Neuronal stem cell (in vitro differentiated cells): ENCODE results near the gene CBFA2T2.
"Not testable (repeated sequence)": the region's sequence is repeated elsewhere in the genome, so short reads cannot be mapped to it uniquely, and the experiment has no call there.

ENCODE experiments used
- DNase-seq: peaks from one replicate; pipeline ENCODE4 v3.0.0-alpha.2; 2013; ENCODE audit warnings: low spot score
- H2AFZ ChIP-seq: one replicate; pipeline ENCODE4 v1.6.1; 2013; ENCODE audit warnings: mild to moderate bottlenecking, low read length, inconsistent platforms
- H2AK5ac ChIP-seq: 2 replicates; pipeline ENCODE4 v1.6.1; 2013; ENCODE audit warnings: low read depth, mild to moderate bottlenecking, inconsistent platforms, low read length, moderate library complexity, mixed read lengths
- H2BK120ac ChIP-seq: 2 replicates; pipeline ENCODE4 v1.6.1; 2013; ENCODE audit warnings: low read depth, mild to moderate bottlenecking, inconsistent platforms, low read length, moderate library complexity, mixed read lengths
- H2BK12ac ChIP-seq: one replicate; pipeline ENCODE4 v1.6.1; 2013; ENCODE audit warnings: low read length, inconsistent platforms
- H2BK15ac ChIP-seq: 2 replicates; pipeline ENCODE4 v1.6.1; 2013; ENCODE audit warnings: mild to moderate bottlenecking, low read length, inconsistent platforms, mixed read lengths
- H2BK5ac ChIP-seq: one replicate; pipeline ENCODE4 v1.6.1; 2013; ENCODE audit warnings: inconsistent platforms, mild to moderate bottlenecking, low read length, moderate library complexity
- H3K14ac ChIP-seq: one replicate; pipeline ENCODE4 v1.6.1; 2013; ENCODE audit warnings: low read length, inconsistent platforms
- H3K18ac ChIP-seq: 2 replicates; pipeline ENCODE4 v1.6.1; 2013; ENCODE audit warnings: low read length, inconsistent platforms
- H3K23ac ChIP-seq: 2 replicates; pipeline ENCODE4 v1.6.1; 2013; ENCODE audit warnings: low read depth, mild to moderate bottlenecking, mixed read lengths, low read length, inconsistent platforms; ENCODE audit not compliant: poor library complexity
- H3K27ac ChIP-seq: replicated peaks from 3 replicates; pipeline ENCODE4 v1.5.1; 2013; ENCODE audit warnings: low read length, inconsistent platforms
- H3K27me3 ChIP-seq, 3 experiments: 2 replicates each; pipeline ENCODE4 v1.6.1; 2013; ENCODE audit warnings: low read length in 3 of 3, mild to moderate bottlenecking in 2 of 3, inconsistent platforms in 1 of 3, low read depth in 1 of 3, mixed read lengths in 1 of 3, moderate library complexity in 1 of 3; ENCODE audit not compliant: control insufficient read depth in 3 of 3, insufficient read depth in 3 of 3
- H3K36me3 ChIP-seq, 2 donors: replicated peaks in 1 of 2; 2 replicates each; pipeline ENCODE4 v1.6.1; 2013; ENCODE audit warnings: low read length in 2 of 2; ENCODE audit not compliant: control insufficient read depth in 2 of 2, insufficient read depth in 2 of 2
- H3K4ac ChIP-seq: 2 replicates; pipeline ENCODE4 v1.6.1; 2013; ENCODE audit warnings: inconsistent platforms, mild to moderate bottlenecking, low read length, moderate library complexity
- H3K4me1 ChIP-seq, 2 donors: 1 replicate in 1 of 2; 2 replicates in 1 of 2; pipeline ENCODE4 v1.6.1; 2013; ENCODE audit warnings: low read length in 2 of 2, low read depth in 1 of 2; ENCODE audit not compliant: control insufficient read depth in 2 of 2, insufficient read depth in 1 of 2
- H3K4me2 ChIP-seq: one replicate; pipeline ENCODE4 v1.6.1; 2013; ENCODE audit warnings: mild to moderate bottlenecking, low read length, inconsistent platforms; ENCODE audit not compliant: insufficient read depth, poor library complexity, severe bottlenecking
- H3K4me3 ChIP-seq, 2 donors: 2 replicates each; pipeline ENCODE4 v1.5.1; 2013; ENCODE audit warnings: low read length in 2 of 2, mild to moderate bottlenecking in 2 of 2, inconsistent platforms in 1 of 2, moderate library complexity in 1 of 2
- H3K79me1 ChIP-seq: one replicate; pipeline ENCODE4 v1.6.1; 2013; ENCODE audit warnings: low read depth, mild to moderate bottlenecking, inconsistent platforms, low read length, moderate library complexity
- H3K9ac ChIP-seq: one replicate; pipeline ENCODE4 v1.6.1; 2013; ENCODE audit warnings: mild to moderate bottlenecking, low read depth, low read length, inconsistent platforms; ENCODE audit not compliant: poor library complexity
- H3K9me3 ChIP-seq, 2 donors: replicated peaks in 1 of 2; 2 replicates each; pipeline versions ENCODE3 to v1.6.1; 2013; ENCODE audit warnings: low read length in 2 of 2, mild to moderate bottlenecking in 2 of 2, inconsistent platforms in 1 of 2, low read depth in 1 of 2, mixed read lengths in 1 of 2, moderate library complexity in 1 of 2; ENCODE audit not compliant: control insufficient read depth in 2 of 2, insufficient read depth in 1 of 2
- H4K8ac ChIP-seq: one replicate; pipeline ENCODE4 v1.6.1; 2013; ENCODE audit warnings: low read depth, mild to moderate bottlenecking, inconsistent platforms, low read length, moderate library complexity
- H4K91ac ChIP-seq: one replicate; pipeline ENCODE4 v1.6.1; 2013; ENCODE audit warnings: low read length, low read depth, mild to moderate bottlenecking, inconsistent platforms; ENCODE audit not compliant: poor library complexity
- WGBS, 2 donors: extraction: QIAGEN DNeasy Blood & Tissue Kit; methylation state at CpG; one replicate each; pipeline ENCODE4 v1.1.7; 2013; ENCODE audit warnings: missing lambda C conversion rate in 2 of 2, mixed read lengths in 1 of 2; ENCODE audit not compliant: insufficient read length in 2 of 2, insufficient replicate concordance in 1 of 2; ENCODE audit errors: extremely low coverage in 2 of 2; 5-methylcytosine and 5-hydroxymethylcytosine counted together

CBFA2T2 gene

GRCh38 chr20:33697129-33697528, 207.2 kb downstream of the CBFA2T2 start:
- Histone ChIP-seq H4K8ac (no peak overlapping the region), H3K4me2 (no peak overlapping the region), H3K4me1 (peaks cover 14 to 16% of the 10 kb centered on the region in 2 donors), H2AFZ (peak overlapping the region; percentile 76), H3K9me3 (peaks cover 0 to 6% of the 10 kb centered on the region in 2 donors), H3K9ac (no peak overlapping the region), H3K23ac (no peak overlapping the region), H2BK5ac (no peak overlapping the region), H3K79me1 (no peaks in the 10 kb centered on the region), H2BK12ac (no peak overlapping the region), H3K27ac (no peak overlapping the region), H3K14ac (no peak overlapping the region), H2AK5ac (no peak overlapping the region), H3K4ac (no peak overlapping the region), H2BK15ac (no peak overlapping the region), H2BK120ac (no peak overlapping the region), H3K4me3 (no peak overlapping the region), H3K18ac (no peak overlapping the region), H3K36me3 (no peaks in the 10 kb centered on the region), H3K27me3 (no peaks in the 10 kb centered on the region), H4K91ac (no peak overlapping the region)
- no CpG with 5 or more reads among the region's 8 CpGs for WGBS, 2 donors
- no peak for DNase-seq

DNA sequence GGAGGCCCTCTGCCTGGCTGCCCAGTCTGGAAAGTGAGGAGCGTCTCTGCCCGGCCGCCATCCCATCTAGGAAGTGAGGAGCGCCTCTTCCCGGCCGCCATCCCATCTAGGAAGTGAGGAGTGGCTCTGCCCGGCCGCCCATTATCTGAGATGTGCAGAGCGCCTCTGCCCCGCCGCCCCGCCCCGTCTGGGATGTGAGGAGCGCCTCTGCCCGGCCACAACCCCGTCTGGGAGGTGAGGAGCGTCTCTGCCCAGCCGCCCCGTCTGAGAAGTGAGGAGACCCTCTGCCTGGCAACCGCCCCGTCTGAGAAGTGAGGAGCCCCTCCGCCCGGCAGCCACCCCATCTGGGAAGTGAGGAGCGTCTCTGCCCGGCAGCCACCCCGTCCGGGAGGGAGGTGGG, 209.1 kb downstream of the CBFA2T2 start:
- H3K27ac ChIP-seq, H2AK5ac ChIP-seq, H2BK120ac ChIP-seq, H2BK15ac ChIP-seq, H3K9ac ChIP-seq, H3K27me3 ChIP-seq, H3K4me3 ChIP-seq, H3K4ac ChIP-seq, H4K8ac ChIP-seq, H2BK5ac ChIP-seq, H3K14ac ChIP-seq, H2BK12ac ChIP-seq, H4K91ac ChIP-seq, H3K23ac ChIP-seq, H3K18ac ChIP-seq, H3K4me2 ChIP-seq, H3K36me3 ChIP-seq, DNase-seq, H3K4me1 ChIP-seq, H3K9me3 ChIP-seq, H3K79me1 ChIP-seq, H2AFZ ChIP-seq: not testable (repeated sequence)
- no CpG with 5 or more reads among the region's 27 CpGs for WGBS, 2 donors
